Lower leg skin (tissue), 3 donors: ENCODE measurements around the gene SYT1.

ENCODE experiments used
- POLR2A ChIP-seq, 2 donors: fragments of 450-650 bp; IDR thresholded peaks; one replicate each; pipeline ENCODE4 v1.6.1; 2016 to 2017; ENCODE audit warnings: antibody characterized with exemption in 2 of 2, mild to moderate bottlenecking in 1 of 2, moderate library complexity in 1 of 2
- TF ChIP-seq, protein P1 (sequence below), 3 donors: fragments of 450-650 bp; IDR thresholded peaks; one replicate each; pipeline ENCODE4 v1.5.1; 2016; ENCODE audit warnings: antibody characterized with exemption in 3 of 3, mild to moderate bottlenecking in 3 of 3, moderate library complexity in 2 of 3

GRCh38 chr12:79168687-79169086 is 304.1 kb downstream of the SYT1 start:
- TF ChIP-seq POLR2A (IDR thresholded peaks at IDR 0.05), result no peak
- TF ChIP-seq, protein P1, sequence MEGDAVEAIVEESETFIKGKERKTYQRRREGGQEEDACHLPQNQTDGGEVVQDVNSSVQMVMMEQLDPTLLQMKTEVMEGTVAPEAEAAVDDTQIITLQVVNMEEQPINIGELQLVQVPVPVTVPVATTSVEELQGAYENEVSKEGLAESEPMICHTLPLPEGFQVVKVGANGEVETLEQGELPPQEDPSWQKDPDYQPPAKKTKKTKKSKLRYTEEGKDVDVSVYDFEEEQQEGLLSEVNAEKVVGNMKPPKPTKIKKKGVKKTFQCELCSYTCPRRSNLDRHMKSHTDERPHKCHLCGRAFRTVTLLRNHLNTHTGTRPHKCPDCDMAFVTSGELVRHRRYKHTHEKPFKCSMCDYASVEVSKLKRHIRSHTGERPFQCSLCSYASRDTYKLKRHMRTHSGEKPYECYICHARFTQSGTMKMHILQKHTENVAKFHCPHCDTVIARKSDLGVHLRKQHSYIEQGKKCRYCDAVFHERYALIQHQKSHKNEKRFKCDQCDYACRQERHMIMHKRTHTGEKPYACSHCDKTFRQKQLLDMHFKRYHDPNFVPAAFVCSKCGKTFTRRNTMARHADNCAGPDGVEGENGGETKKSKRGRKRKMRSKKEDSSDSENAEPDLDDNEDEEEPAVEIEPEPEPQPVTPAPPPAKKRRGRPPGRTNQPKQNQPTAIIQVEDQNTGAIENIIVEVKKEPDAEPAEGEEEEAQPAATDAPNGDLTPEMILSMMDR (IDR thresholded peaks at IDR 0.05), result no peak
